MM.1S (cell line): Measurements from ENCODE around the gene MAFF.
A peak's percentile ranks its signal among the peaks of the same experiment; 100 is the strongest.

ENCODE experiments used
- DNase-seq: peaks from one replicate; pipeline ENCODE4 v3.0.0-alpha.2; 2015
- H2AFZ ChIP-seq: fragments of 300-600 bp; sonication (generic); 2 replicates; pipeline ENCODE4 v1.6.0; 2016; ENCODE audit warnings: antibody characterized with exemption, low read length
- H3F3A ChIP-seq: fragments of 300-600 bp; sonication (generic); 2 replicates; pipeline ENCODE4 v1.6.1; 2016; ENCODE audit warnings: mild to moderate bottlenecking, antibody characterized with exemption, low read length, moderate library complexity, mixed read lengths; ENCODE audit not compliant: insufficient read depth
- H3K27ac ChIP-seq: fragments of 300-600 bp; sonication (generic); 2 replicates; pipeline ENCODE4 v1.5.1; 2016; ENCODE audit warnings: mild to moderate bottlenecking, low read length
- H3K27me3 ChIP-seq: fragments of 300-600 bp; sonication (generic); replicated peaks from 2 replicates; pipeline ENCODE4 v1.6.0; 2016; ENCODE audit warnings: low read length; ENCODE audit not compliant: insufficient read depth
- H3K36me3 ChIP-seq: fragments of 300-600 bp; sonication (generic); replicated peaks from 2 replicates; pipeline ENCODE4 v1.6.1; 2016; ENCODE audit warnings: mild to moderate bottlenecking, low read length, mixed read lengths; ENCODE audit not compliant: insufficient read depth
- H3K4me1 ChIP-seq: fragments of 300-600 bp; sonication (generic); 2 replicates; pipeline ENCODE4 v1.6.1; 2016; ENCODE audit warnings: low read length, mixed read lengths
- H3K4me2 ChIP-seq: fragments of 300-600 bp; sonication (generic); 2 replicates; pipeline ENCODE4 v1.6.0; 2016; ENCODE audit warnings: low read depth, low read length
- H3K4me3 ChIP-seq: fragments of 300-600 bp; sonication (generic); 2 replicates; pipeline ENCODE4 v1.5.1; 2016; ENCODE audit warnings: low read length, mixed read lengths
- H3K79me2 ChIP-seq: fragments of 300-600 bp; sonication (generic); 2 replicates; pipeline ENCODE4 v1.6.1; 2016; ENCODE audit warnings: mixed run types, low read length, mixed read lengths
- H3K9ac ChIP-seq: fragments of 300-600 bp; sonication (generic); 2 replicates; pipeline ENCODE4 v1.6.1; 2016; ENCODE audit warnings: low read length, mixed read lengths
- H3K9me2 ChIP-seq: fragments of 300-600 bp; sonication (generic); replicated peaks from 2 replicates; pipeline ENCODE4 v1.6.1; 2016; ENCODE audit warnings: mild to moderate bottlenecking, low read length, mixed read lengths; ENCODE audit not compliant: insufficient read depth
- H3K9me3 ChIP-seq: fragments of 300-600 bp; sonication (generic); replicated peaks from 2 replicates; pipeline ENCODE4 v1.6.1; 2016; ENCODE audit warnings: mild to moderate bottlenecking, low read length, mixed read lengths; ENCODE audit not compliant: insufficient read depth
- H4K20me1 ChIP-seq: fragments of 300-600 bp; sonication (generic); 2 replicates; pipeline ENCODE4 v1.6.1; 2016; ENCODE audit warnings: mild to moderate bottlenecking, low read length, moderate library complexity, mixed read lengths; ENCODE audit not compliant: insufficient read depth
- EZH2 ChIP-seq: fragments of 300-600 bp; sonication (generic); optimal IDR thresholded peaks from 2 replicates; pipeline ENCODE3; 2017; ENCODE audit warnings: low read depth, mild to moderate bottlenecking, antibody characterized with exemption, low read length, mixed read lengths
- EZH2phosphoT487 ChIP-seq: fragments of 300-600 bp; sonication (generic); IDR thresholded peaks from 2 replicates; pipeline ENCODE4 v1.6.1; 2018; ENCODE audit warnings: antibody characterized with exemption, low read length
- TF ChIP-seq, protein P1 (sequence below): fragments of 300-600 bp; sonication (generic); IDR thresholded peaks from 2 replicates; pipeline ENCODE4 v1.5.1; 2016; ENCODE audit warnings: antibody characterized with exemption, low read length, mixed read lengths

Gene MAFF

DNA sequence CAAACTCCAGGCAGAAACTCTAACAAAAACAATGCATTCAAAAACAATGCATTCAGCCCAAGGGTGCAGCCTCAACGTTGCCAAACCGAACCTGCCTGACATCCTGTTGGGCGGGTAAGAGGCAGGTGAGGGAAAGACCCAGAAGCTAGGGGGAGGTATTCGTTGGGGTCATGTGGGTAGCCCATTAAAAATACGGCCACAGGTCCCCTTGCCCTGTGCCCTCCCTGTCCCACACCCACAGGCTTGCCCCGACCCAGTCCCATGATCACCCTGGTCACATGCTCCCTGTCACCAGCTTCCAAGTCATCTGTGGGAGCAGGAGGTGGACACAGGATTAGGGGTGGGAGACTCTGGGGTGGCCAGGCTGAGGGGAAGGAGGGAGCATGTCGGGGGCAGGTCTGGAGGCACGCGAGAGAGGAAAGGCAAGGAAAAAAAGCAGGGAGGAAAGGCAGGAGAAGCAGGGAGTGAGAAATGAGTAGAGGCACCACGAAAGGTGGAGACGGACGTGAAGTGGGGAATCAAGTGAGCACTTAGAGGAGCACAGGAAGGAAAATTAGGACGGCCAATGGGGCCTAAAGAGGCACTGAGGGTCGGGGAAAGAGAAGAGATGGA lies 20.8 kb upstream of the MAFF start:
- Histone ChIP-seq H3K27me3 (no peaks in the 10 kb centered on the region), H3F3A (peaks cover 22% of the 10 kb centered on the region), H3K27ac (peak overlapping the region; percentile 95), H3K79me2 (peaks cover 13% of the 10 kb centered on the region), H3K4me1 (peaks cover 30% of the 10 kb centered on the region), H3K9me2 (no peaks in the 10 kb centered on the region), H3K4me2 (peak overlapping the region; percentile 94), H3K36me3 (no peaks in the 10 kb centered on the region), H3K4me3 (peak overlapping the region; percentile 86), H3K9me3 (no peaks in the 10 kb centered on the region), H2AFZ (peak overlapping the region; percentile 53), H4K20me1 (no peaks in the 10 kb centered on the region), H3K9ac (peak overlapping the region; percentile 97)
- TF ChIP-seq EZH2 (no peak), EZH2phosphoT487 (no peak)
- TF ChIP-seq, protein P1, sequence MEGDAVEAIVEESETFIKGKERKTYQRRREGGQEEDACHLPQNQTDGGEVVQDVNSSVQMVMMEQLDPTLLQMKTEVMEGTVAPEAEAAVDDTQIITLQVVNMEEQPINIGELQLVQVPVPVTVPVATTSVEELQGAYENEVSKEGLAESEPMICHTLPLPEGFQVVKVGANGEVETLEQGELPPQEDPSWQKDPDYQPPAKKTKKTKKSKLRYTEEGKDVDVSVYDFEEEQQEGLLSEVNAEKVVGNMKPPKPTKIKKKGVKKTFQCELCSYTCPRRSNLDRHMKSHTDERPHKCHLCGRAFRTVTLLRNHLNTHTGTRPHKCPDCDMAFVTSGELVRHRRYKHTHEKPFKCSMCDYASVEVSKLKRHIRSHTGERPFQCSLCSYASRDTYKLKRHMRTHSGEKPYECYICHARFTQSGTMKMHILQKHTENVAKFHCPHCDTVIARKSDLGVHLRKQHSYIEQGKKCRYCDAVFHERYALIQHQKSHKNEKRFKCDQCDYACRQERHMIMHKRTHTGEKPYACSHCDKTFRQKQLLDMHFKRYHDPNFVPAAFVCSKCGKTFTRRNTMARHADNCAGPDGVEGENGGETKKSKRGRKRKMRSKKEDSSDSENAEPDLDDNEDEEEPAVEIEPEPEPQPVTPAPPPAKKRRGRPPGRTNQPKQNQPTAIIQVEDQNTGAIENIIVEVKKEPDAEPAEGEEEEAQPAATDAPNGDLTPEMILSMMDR = no peak
- DNase-seq = peak; percentile 76

DNA sequence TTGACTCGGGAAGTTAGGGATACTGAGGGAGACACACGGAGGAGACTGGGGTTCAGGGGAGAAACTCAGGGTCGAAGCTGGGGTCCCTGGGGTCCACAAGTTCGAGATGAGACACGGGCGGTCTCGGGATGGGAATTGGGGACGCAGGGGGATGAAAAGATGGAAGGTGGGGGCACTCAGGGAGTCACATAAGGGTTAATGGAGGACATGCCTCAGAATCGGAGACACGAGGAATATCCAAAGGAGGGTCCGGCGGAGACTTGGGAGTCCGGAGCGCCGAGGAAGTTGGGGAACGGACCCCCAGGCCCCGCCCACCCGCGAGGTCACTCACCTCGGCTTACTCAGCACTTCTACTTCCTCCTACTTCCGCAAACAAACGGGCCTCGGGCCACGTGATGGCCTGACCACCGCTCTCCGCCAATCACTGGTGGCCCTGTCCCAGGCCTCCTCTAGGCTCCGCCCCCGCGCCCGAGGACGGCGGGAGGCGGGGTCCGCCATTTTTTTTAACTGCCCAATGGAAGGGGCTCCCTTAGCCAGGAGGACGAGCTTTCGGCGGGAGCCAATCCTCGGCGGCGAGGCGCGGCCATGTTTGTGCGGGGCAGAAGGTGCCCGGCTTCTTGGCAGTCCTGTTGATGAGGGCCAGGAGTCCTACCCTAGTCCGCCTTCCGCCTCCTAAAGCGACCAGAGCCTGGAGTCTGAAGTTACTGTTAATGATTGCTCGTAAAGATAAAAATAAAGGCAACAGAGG lies 20.2 kb upstream of the MAFF start, which contains the start of gene PLA2G6:
Gene PLA2G6 (minus strand): TSS at position 378 of the 748 bp plus-strand sequence. CDS start 12,404 bp downstream, outside the sequence.
- TF ChIP-seq, protein P1 = no peak
- TF ChIP-seq EZH2 (no peak), EZH2phosphoT487 (no peak)
- Histone ChIP-seq H2AFZ (peak within 1 kb of the TSS; percentile 71), H3K9me2 (no peaks in the 10 kb centered on the region), H3K27me3 (no peaks in the 10 kb centered on the region), H3K9me3 (no peaks in the 10 kb centered on the region), H3K36me3 (no peaks in the 10 kb centered on the region), H3K79me2 (peaks cover 13% of the 10 kb centered on the region), H3K9ac (peak within 1 kb of the TSS; percentile 97), H3F3A (peaks cover 22% of the 10 kb centered on the region), H3K4me2 (peak within 1 kb of the TSS; percentile 94), H3K4me1 (peaks cover 30% of the 10 kb centered on the region), H4K20me1 (no peaks in the 10 kb centered on the region), H3K27ac (peak within 1 kb of the TSS; percentile 95), H3K4me3 (peak within 1 kb of the TSS; percentile 86)
- DNase-seq = peak; percentile 99

DNA sequence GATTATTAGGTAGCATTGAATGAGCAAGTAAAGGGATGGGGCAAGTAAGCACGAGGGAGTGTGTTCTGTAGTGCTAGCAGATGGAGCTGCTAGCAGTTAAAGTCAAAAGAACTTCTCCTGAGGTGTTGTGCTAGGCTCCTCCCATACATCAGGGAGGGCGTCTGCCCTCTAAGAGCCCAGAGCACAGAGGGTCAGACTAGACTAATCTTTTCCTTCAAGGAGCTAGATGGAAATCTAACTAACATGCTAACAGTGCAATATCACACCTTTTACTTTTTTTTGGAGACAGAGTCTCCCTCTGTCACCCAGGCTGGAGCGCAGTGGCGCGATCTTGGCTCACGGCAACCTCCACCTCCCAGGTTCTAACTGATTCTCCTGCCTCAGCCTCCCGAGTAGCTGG lies 17.0 kb upstream of the MAFF start:
- H3K9me3 ChIP-seq = no peaks in the 10 kb centered on the region
- no peaks in the 10 kb centered on the region for H4K20me1 ChIP-seq
- TF ChIP-seq, protein P1 = no peak
- TF ChIP-seq EZH2phosphoT487 (no peak), EZH2 (no peak)
- H3K36me3 ChIP-seq = no peaks in the 10 kb centered on the region
- H3K4me1 ChIP-seq = peaks cover 15% of the 10 kb centered on the region
- H3K9me2 ChIP-seq = no peaks in the 10 kb centered on the region
- DNase-seq = no peak
- H3K27me3 ChIP-seq = no peaks in the 10 kb centered on the region
- peaks cover 6% of the 10 kb centered on the region for H3K79me2 ChIP-seq
- H3K4me2 ChIP-seq = no peak overlapping the region
- H3K9ac ChIP-seq = no peak overlapping the region
- peaks cover 16% of the 10 kb centered on the region for H3F3A ChIP-seq
- no peak overlapping the region for H3K4me3 ChIP-seq
- H2AFZ ChIP-seq = no peak overlapping the region
- no peak overlapping the region for H3K27ac ChIP-seq
